Loucy (cell line): ENCODE measurements around the gene TTC27.

ENCODE experiments used
- H2AFZ ChIP-seq: fragments of 200-600 bp; sonication (generic); 2 replicates; pipeline ENCODE4 v1.6.0; 2016; ENCODE audit warnings: antibody characterized with exemption, mild to moderate bottlenecking, low read length, moderate library complexity
- H3F3A ChIP-seq: fragments of 200-600 bp; 2 replicates; pipeline ENCODE4 v1.6.0; 2016; ENCODE audit warnings: antibody characterized with exemption, low read depth, mild to moderate bottlenecking
- H3K27me3 ChIP-seq: fragments of 200-600 bp; sonication (generic); 2 replicates; pipeline ENCODE4 v1.6.1; 2014; ENCODE audit warnings: low read length, mild to moderate bottlenecking; ENCODE audit not compliant: insufficient read depth, poor library complexity, severe bottlenecking
- H3K36me3 ChIP-seq: fragments of 200-600 bp; sonication (generic); 2 replicates; pipeline ENCODE4 v1.6.1; 2016; ENCODE audit warnings: low read length; ENCODE audit not compliant: insufficient read depth
- H3K4me1 ChIP-seq: fragments of 200-600 bp; sonication (generic); 2 replicates; pipeline ENCODE4 v1.5.1; 2014; ENCODE audit warnings: low read length, mild to moderate bottlenecking; ENCODE audit not compliant: insufficient read depth, poor library complexity, severe bottlenecking
- H3K4me2 ChIP-seq: fragments of 200-600 bp; sonication (generic); 2 replicates; pipeline ENCODE4 v1.6.0; 2014; ENCODE audit warnings: antibody characterized with exemption, low read length, low read depth, mild to moderate bottlenecking; ENCODE audit not compliant: poor library complexity, severe bottlenecking
- H3K4me3 ChIP-seq: fragments of 200-600 bp; sonication (generic); 2 replicates; pipeline ENCODE4 v1.5.1; 2014; ENCODE audit warnings: low read length, mild to moderate bottlenecking, mixed read lengths; ENCODE audit not compliant: poor library complexity, severe bottlenecking
- H3K79me2 ChIP-seq: fragments of 200-600 bp; sonication (generic); 2 replicates; pipeline ENCODE4 v1.6.1; 2014; ENCODE audit warnings: low read length; ENCODE audit not compliant: insufficient read depth
- H3K9ac ChIP-seq: fragments of 200-600 bp; sonication (generic); 2 replicates; pipeline ENCODE4 v1.6.0; 2014; ENCODE audit warnings: mild to moderate bottlenecking, low read depth, low read length, moderate library complexity; ENCODE audit not compliant: poor library complexity, severe bottlenecking
- H3K9me2 ChIP-seq: fragments of 200-600 bp; sonication (generic); replicated peaks from 2 replicates; pipeline ENCODE4 v1.6.1; 2016; ENCODE audit warnings: low read depth, low read length, mixed read lengths
- H3K9me3 ChIP-seq: fragments of 200-600 bp; sonication (generic); 2 replicates; pipeline ENCODE4 v1.6.1; 2014; ENCODE audit warnings: mild to moderate bottlenecking, antibody characterized with exemption, low read length, low read depth; ENCODE audit not compliant: insufficient read depth
- H4K20me1 ChIP-seq: fragments of 200-600 bp; sonication (generic); 2 replicates; pipeline ENCODE4 v1.6.0; 2014; ENCODE audit warnings: antibody characterized with exemption, low read length, mild to moderate bottlenecking; ENCODE audit not compliant: insufficient read depth, poor library complexity, severe bottlenecking
- CTCF ChIP-seq: fragments of 200-600 bp; sonication (generic); conservative IDR thresholded peaks from 2 replicates; pipeline ENCODE4 v1.5.1; 2014; ENCODE audit warnings: mild to moderate bottlenecking, antibody characterized with exemption, low read length
- EZH2phosphoT487 ChIP-seq: fragments of 200-600 bp; IDR thresholded peaks from 2 replicates; pipeline ENCODE4 v1.6.1; 2018; ENCODE audit warnings: antibody characterized with exemption, mild to moderate bottlenecking, moderate library complexity, borderline replicate concordance

TTC27 gene

GRCh38 chr2:32783933-32784332 lies 156.1 kb downstream of the TTC27 start:
- peaks cover 8% of the 10 kb centered on the region; the same call in 1 of the 2 replicates for H3K9me3 ChIP-seq
- H3K4me1 ChIP-seq: no peaks in the 10 kb centered on the region
- no peak overlapping the region for H3K4me3 ChIP-seq
- no peaks in the 10 kb centered on the region for H3K27me3 ChIP-seq
- no peak overlapping the region for H3K9ac ChIP-seq
- no peak for TF ChIP-seq EZH2phosphoT487
- TF ChIP-seq CTCF: no peak
- H3K36me3 ChIP-seq: peaks cover 16% of the 10 kb centered on the region
- no peaks in the 10 kb centered on the region for H3K9me2 ChIP-seq
- no peak overlapping the region for H2AFZ ChIP-seq
- H3K4me2 ChIP-seq: no peak overlapping the region
- H3F3A ChIP-seq: no peaks in the 10 kb centered on the region
- H3K79me2 ChIP-seq: no peaks in the 10 kb centered on the region
- no peaks in the 10 kb centered on the region for H4K20me1 ChIP-seq

- Histone ChIP-seq H3K4me1 (no peaks in the 10 kb centered on the region), H3K9me2 (no peaks in the 10 kb centered on the region), H4K20me1 (no peaks in the 10 kb centered on the region), H3K79me2 (no peaks in the 10 kb centered on the region), H3F3A (no peaks in the 10 kb centered on the region), H3K27me3 (no peaks in the 10 kb centered on the region), H3K9ac (no peak overlapping the region), H3K36me3 (peaks cover 7% of the 10 kb centered on the region), H2AFZ (no peak overlapping the region), H3K9me3 (peaks cover 5% of the 10 kb centered on the region; the same call in 1 of the 2 replicates), H3K4me3 (no peak overlapping the region), H3K4me2 (no peak overlapping the region)
- no peak for TF ChIP-seq CTCF
- TF ChIP-seq EZH2phosphoT487: no peak
These were observed 159.4 kb downstream of the TTC27 start for GRCh38 chr2:32787207-32787606.

- no peaks in the 10 kb centered on the region for H3K9me2 ChIP-seq
- no peaks in the 10 kb centered on the region for H3F3A ChIP-seq
- no peak overlapping the region for H3K4me3 ChIP-seq
- H3K9me3 ChIP-seq: peaks cover 5% of the 10 kb centered on the region; the same call in 1 of the 2 replicates
- no peaks in the 10 kb centered on the region for H3K4me1 ChIP-seq
- TF ChIP-seq CTCF: no peak
- no peak for TF ChIP-seq EZH2phosphoT487
- 0 out of 2 replicates have a peak overlapping the region, but pooled peaks have one; percentile 62 for H2AFZ ChIP-seq
- H3K4me2 ChIP-seq: no peak overlapping the region
- no peaks in the 10 kb centered on the region for H3K79me2 ChIP-seq
- no peak overlapping the region for H3K9ac ChIP-seq
- H3K27me3 ChIP-seq: no peaks in the 10 kb centered on the region
- H4K20me1 ChIP-seq: no peaks in the 10 kb centered on the region
- peaks cover 7% of the 10 kb centered on the region for H3K36me3 ChIP-seq
These were observed 160.3 kb downstream of the TTC27 start for GRCh38 chr2:32788114-32788513.
